OCI-LY3 (cell line): ENCODE results near the gene CARNS1.

Source experiments
- H2AFZ ChIP-seq: fragments of 200-600, 300-600 bp; shearing (Covaris generic); 2 replicates; pipeline ENCODE4 v1.6.0; 2014; ENCODE audit warnings: antibody characterized with exemption, low read depth, low read length
- H3K27ac ChIP-seq: fragments of 200-600, 300-600 bp; sonication (generic); 2 replicates; pipeline ENCODE4 v1.5.1; 2014; ENCODE audit warnings: mild to moderate bottlenecking, low read length, moderate library complexity, mixed read lengths
- H3K27me3 ChIP-seq: fragments of 200-600, 300-600 bp; sonication (generic); 2 replicates; pipeline ENCODE4 v1.6.1; 2014; ENCODE audit warnings: low read depth, low read length, mixed read lengths
- H3K36me3 ChIP-seq: fragments of 200-600, 300-600 bp; sonication (generic); replicated peaks from 2 replicates; pipeline ENCODE3; 2014; ENCODE audit warnings: low read depth, low read length, mixed read lengths
- H3K4me1 ChIP-seq: fragments of 300-600, 200-600 bp; sonication (generic); 2 replicates; pipeline ENCODE4 v1.6.1; 2014; ENCODE audit warnings: low read length, mixed read lengths
- H3K4me2 ChIP-seq: fragments of 200-600, 300-600 bp; sonication (generic); 2 replicates; pipeline ENCODE4 v1.6.1; 2014; ENCODE audit warnings: low read length, mixed read lengths
- H3K4me3 ChIP-seq: fragments of 300-600, 200-600 bp; sonication (generic); 2 replicates; pipeline ENCODE4 v1.5.1; 2014; ENCODE audit warnings: antibody characterized with exemption, mild to moderate bottlenecking, low read length, moderate library complexity
- H3K79me2 ChIP-seq: fragments of 300-600, 200-600 bp; shearing (Covaris generic); 2 replicates; pipeline ENCODE4 v1.6.1; 2014; ENCODE audit warnings: mild to moderate bottlenecking, low read length, mixed read lengths
- H3K9ac ChIP-seq: fragments of 300-600, 200-600 bp; shearing (Covaris generic); 2 replicates; pipeline ENCODE4 v1.6.0; 2014; ENCODE audit warnings: mild to moderate bottlenecking, low read length, moderate library complexity
- H3K9me3 ChIP-seq: fragments of 200-600, 300-600 bp; shearing (Covaris generic); 2 replicates; pipeline ENCODE4 v1.6.1; 2014; ENCODE audit warnings: low read length, mixed read lengths; ENCODE audit not compliant: insufficient read depth
- H4K20me1 ChIP-seq: fragments of 200-600, 300-600 bp; sonication (generic); 2 replicates; pipeline ENCODE4 v1.6.1; 2016; ENCODE audit warnings: low read length, mixed read lengths; ENCODE audit not compliant: insufficient read depth
- EZH2phosphoT487 ChIP-seq: fragments of 200-600 bp; shearing (Covaris generic); IDR thresholded peaks from 2 replicates; pipeline ENCODE4 v1.6.1; 2018; ENCODE audit warnings: antibody characterized with exemption, mixed run types, low read depth
- TF ChIP-seq, protein P1 (sequence below): fragments of 200-600, 300-600 bp; sonication (generic); IDR thresholded peaks from 2 replicates; pipeline ENCODE4 v1.5.1; 2014; ENCODE audit warnings: antibody characterized with exemption, low read length, low read depth

CARNS1 gene

GRCh38 chr11:67418476-67419281, 3.2 kb downstream of the CARNS1 start:
- H3K9ac ChIP-seq = peak overlapping the region; percentile 31
- peaks cover 34% of the 10 kb centered on the region for H3K27me3 ChIP-seq
- peak overlapping the region; percentile 65 for H3K4me2 ChIP-seq
- no peaks in the 10 kb centered on the region for H4K20me1 ChIP-seq
- no peaks in the 10 kb centered on the region for H3K79me2 ChIP-seq
- no peaks in the 10 kb centered on the region for H3K9me3 ChIP-seq
- H3K4me3 ChIP-seq = peak overlapping the region; percentile 52
- no peak for TF ChIP-seq EZH2phosphoT487
- TF ChIP-seq, protein P1, sequence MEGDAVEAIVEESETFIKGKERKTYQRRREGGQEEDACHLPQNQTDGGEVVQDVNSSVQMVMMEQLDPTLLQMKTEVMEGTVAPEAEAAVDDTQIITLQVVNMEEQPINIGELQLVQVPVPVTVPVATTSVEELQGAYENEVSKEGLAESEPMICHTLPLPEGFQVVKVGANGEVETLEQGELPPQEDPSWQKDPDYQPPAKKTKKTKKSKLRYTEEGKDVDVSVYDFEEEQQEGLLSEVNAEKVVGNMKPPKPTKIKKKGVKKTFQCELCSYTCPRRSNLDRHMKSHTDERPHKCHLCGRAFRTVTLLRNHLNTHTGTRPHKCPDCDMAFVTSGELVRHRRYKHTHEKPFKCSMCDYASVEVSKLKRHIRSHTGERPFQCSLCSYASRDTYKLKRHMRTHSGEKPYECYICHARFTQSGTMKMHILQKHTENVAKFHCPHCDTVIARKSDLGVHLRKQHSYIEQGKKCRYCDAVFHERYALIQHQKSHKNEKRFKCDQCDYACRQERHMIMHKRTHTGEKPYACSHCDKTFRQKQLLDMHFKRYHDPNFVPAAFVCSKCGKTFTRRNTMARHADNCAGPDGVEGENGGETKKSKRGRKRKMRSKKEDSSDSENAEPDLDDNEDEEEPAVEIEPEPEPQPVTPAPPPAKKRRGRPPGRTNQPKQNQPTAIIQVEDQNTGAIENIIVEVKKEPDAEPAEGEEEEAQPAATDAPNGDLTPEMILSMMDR = no peak
- peaks cover 22% of the 10 kb centered on the region for H3K4me1 ChIP-seq
- H2AFZ ChIP-seq = 0 out of 2 replicates have a peak overlapping the region, but pooled peaks have one; percentile 6
- no peak overlapping the region for H3K27ac ChIP-seq
- H3K36me3 ChIP-seq = no peaks in the 10 kb centered on the region

- Histone ChIP-seq H3K4me3 (peak overlapping the region; percentile 52), H3K9ac (peak overlapping the region; percentile 31; the same call in 1 of the 2 replicates), H3K4me1 (peaks cover 22% of the 10 kb centered on the region), H4K20me1 (no peaks in the 10 kb centered on the region), H3K36me3 (no peaks in the 10 kb centered on the region), H3K27me3 (peaks cover 34% of the 10 kb centered on the region), H3K79me2 (no peaks in the 10 kb centered on the region), H3K27ac (no peak overlapping the region), H3K9me3 (no peaks in the 10 kb centered on the region), H3K4me2 (peak overlapping the region; percentile 70), H2AFZ (no peak overlapping the region)
- TF ChIP-seq EZH2phosphoT487 = no peak
- TF ChIP-seq, protein P1 = no peak
These were observed 4.0 kb downstream of the CARNS1 start for GRCh38 chr11:67419325-67420049.

- Histone ChIP-seq H4K20me1 (no peaks in the 10 kb centered on the region), H3K27ac (no peak overlapping the region), H3K4me3 (peak overlapping the region; percentile 78), H3K4me1 (peaks cover 22% of the 10 kb centered on the region), H3K27me3 (peaks cover 30% of the 10 kb centered on the region), H3K4me2 (peak overlapping the region; percentile 70), H2AFZ (no peak overlapping the region), H3K9ac (peak overlapping the region; percentile 54), H3K9me3 (no peaks in the 10 kb centered on the region), H3K36me3 (no peaks in the 10 kb centered on the region), H3K79me2 (no peaks in the 10 kb centered on the region)
- TF ChIP-seq, protein P1 = no peak
- TF ChIP-seq EZH2phosphoT487 = no peak
These were observed 4.7 kb downstream of the CARNS1 start for GRCh38 chr11:67420147-67420645.
